ENCODE results near the gene PSG6.
"Not testable (repeated sequence)": the region's sequence is repeated elsewhere in the genome, so short reads cannot be mapped to it uniquely, and the experiment has no call there.

PSG6 gene

DNA sequence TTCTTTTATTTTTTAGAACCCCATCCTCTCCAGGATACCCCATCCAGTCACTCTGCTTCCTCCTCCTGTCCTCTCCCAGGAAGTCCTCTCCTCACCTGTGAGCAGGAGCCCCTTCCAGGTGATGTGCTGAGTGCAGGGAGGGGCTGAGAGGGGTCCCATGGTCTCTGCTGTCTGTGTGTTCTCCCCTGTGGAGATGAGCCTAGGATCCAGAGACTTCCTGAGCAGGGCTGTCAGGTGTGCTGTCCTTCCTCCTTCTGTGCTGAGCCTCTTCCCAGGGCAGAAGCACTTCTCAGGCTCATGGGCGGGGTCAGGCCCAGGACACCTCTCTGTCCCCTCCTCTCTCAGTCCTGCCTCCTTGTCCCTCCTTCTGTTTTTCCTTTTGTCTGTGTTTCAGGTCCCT is at the start of gene PSG6:
TSS of gene PSG6 (minus strand) at position 261 of the 400 bp plus-strand sequence. CDS start at position 159, 102 bp downstream.
- DNase-seq (ENCODE audit: low read depth in 2 of 2, low spot score in 1 of 2) = not testable (repeated sequence)

- DNase-seq (ENCODE audit: low read depth in 2 of 2, low spot score in 1 of 2) = no peak
These were observed 47.5 kb upstream of the PSG6 start for GRCh38 chr19:42965176-42965575.

GRCh38 chr19:42961119-42961518 is 43.4 kb upstream of the PSG6 start:
- DNase-seq (ENCODE audit: low read depth in 2 of 2, low spot score in 1 of 2) = no peak

- DNase-seq (ENCODE audit: low read depth in 2 of 2, low spot score in 1 of 2) = not testable (repeated sequence)
These were observed 34.4 kb upstream of the PSG6 start for GRCh38 chr19:42952126-42952525.

DNA sequence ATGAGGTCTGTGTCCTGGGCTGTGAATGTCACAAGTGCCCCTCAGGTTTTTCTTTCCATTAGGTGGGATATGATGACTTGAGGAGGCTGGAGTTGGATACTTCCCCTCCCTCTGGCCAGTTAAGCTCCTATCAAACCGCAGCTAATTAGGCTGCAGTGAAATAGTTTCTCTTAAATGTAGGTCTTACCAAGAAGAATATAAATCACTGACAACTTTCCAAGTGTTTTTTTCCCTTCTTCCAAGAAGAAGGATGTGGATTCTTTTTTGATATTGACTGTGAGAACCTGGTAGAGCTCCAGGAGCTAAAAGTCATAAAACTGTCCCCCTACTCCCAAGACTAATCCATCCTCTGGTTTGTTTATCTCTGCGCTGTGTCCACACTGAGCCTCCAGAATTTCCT is 33.8 kb upstream of the PSG6 start:
- not testable (repeated sequence) for DNase-seq (ENCODE audit: low read depth in 2 of 2, low spot score in 1 of 2)

- DNase-seq (ENCODE audit: low read depth in 2 of 2, low spot score in 1 of 2) = no peak
These were observed 24.6 kb upstream of the PSG6 start for GRCh38 chr19:42942187-42942789.

DNA sequence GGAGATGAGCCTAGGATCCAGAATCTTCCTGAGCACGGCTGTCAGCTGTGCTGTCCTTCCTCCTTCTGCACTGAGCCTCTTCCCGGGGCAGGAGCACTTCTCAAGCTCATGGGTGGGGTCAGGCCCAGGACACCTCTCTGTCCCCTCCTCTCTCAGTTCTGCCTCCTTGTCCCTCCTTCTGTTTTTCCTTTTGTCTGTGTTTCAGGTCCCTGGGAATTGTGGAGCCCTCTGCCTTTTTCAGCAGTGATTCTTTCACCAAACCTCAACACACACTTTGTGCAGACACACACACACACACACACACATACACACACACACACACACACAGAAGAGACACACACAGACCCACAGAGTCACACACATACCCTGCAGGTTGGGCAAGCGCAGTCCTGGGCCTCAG is 19.4 kb upstream of the PSG6 start, which contains the start of gene PSG7:
TSS of gene PSG7 (minus strand) at position 101 of the 400 bp plus-strand sequence. CDS start 131 bp downstream, outside the sequence.
- DNase-seq (ENCODE audit: low read depth in 2 of 2, low spot score in 1 of 2) = not testable (repeated sequence)

GRCh38 chr19:42934726-42935125 is 17.0 kb upstream of the PSG6 start:
- not testable (repeated sequence) for DNase-seq (ENCODE audit: low read depth in 2 of 2, low spot score in 1 of 2)

DNA sequence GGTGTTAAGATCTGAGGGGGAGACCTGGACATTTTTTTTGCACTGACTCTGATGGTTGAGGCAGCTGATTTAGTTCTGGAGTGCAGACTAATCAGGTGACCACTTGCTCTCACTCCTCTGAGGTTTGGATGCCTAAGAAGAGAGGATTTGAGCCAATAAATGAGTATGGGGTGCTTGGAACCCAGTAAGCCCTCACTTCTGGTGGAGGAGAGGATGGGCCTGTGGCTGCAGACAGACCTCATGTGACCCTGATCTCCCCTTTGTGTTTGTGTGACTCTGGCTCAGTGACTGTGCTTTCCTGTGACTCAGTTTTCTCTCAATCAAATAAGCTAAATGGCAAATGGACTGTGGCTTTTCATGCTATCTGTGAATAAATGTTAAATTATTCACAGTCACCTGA is 16.5 kb upstream of the PSG6 start:
- not testable (repeated sequence) for DNase-seq (ENCODE audit: low read depth in 2 of 2, low spot score in 1 of 2)

- DNase-seq (ENCODE audit: low read depth in 2 of 2, low spot score in 1 of 2) = not testable (repeated sequence)
These were observed 15.7 kb upstream of the PSG6 start for GRCh38 chr19:42933412-42933811.

- not testable (repeated sequence) for DNase-seq (ENCODE audit: low read depth in 2 of 2, low spot score in 1 of 2)
These were observed 14.9 kb upstream of the PSG6 start for GRCh38 chr19:42932485-42933101.

GRCh38 chr19:42930214-42930613 is 12.5 kb upstream of the PSG6 start:
- not testable (repeated sequence) for DNase-seq (ENCODE audit: low read depth in 2 of 2, low spot score in 1 of 2)

DNA sequence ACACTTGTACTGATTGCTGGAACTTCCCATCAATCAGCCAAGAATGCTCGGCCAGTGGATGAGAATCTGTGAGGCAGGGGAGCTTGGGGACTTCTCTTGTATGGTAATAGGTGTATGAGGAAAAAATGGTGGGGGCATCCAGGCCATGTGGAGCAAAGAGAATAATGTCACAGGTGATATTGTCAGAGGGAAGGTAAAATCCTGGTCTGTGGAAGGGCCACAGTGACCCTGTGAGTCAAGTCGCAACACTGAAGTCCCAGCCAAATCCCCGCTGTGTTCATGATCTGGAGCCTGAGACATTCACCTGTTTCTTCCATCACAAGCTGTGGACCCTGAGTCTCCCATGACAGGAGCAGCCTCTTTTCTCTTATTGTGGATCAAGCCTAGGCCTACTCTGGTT is 11.2 kb upstream of the PSG6 start:
- no peak for DNase-seq (ENCODE audit: low read depth in 2 of 2, low spot score in 1 of 2)

GRCh38 chr19:42926781-42927180 is 9.1 kb upstream of the PSG6 start:
- DNase-seq (ENCODE audit: low read depth in 2 of 2, low spot score in 1 of 2) = no peak

DNA sequence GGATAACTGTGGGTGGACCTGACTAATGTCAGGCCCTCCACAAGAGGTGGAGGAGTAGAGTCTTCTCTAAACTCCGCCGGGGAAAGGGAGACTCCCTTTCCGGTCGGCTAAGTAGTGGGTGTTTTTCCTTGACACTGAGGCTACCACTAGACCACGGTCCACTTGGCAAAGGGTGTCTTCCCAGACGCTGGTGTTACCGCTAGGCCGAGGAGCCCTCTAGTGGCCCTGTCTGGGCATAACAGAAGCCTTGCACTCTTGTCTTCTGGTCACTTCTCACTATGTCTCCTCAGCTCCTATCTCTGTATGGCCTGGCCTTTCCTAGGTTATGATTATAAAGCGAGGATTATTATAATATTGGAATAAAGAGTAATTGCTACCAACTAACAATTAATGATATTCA is 5.4 kb upstream of the PSG6 start:
- DNase-seq (ENCODE audit: low read depth in 2 of 2, low spot score in 1 of 2) = not testable (repeated sequence)

DNA sequence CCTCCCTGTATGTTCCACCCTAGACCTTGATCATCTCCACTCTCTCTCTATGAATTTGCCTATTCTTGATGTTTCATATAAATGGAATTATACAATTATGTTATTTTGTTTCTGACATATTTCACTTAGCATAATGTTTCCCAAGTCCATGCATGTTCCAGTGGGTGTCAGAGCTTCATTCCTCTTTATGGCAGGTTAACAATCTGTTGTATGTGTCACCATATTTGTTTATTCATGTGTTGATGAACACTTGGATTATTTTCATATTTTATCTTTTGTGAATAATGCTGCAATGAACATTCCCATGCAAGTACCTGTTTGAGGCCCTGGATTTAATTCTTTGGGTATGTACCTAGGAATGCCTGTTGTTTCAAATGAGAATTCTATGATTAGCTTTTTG is 3.3 kb upstream of the PSG6 start:
- DNase-seq (ENCODE audit: low read depth in 2 of 2, low spot score in 1 of 2) = not testable (repeated sequence)

- DNase-seq (ENCODE audit: low read depth in 2 of 2, low spot score in 1 of 2) = no peak
These were observed 2.0 kb upstream of the PSG6 start for GRCh38 chr19:42919757-42920079.

GRCh38 chr19:42919070-42919756 is 1.5 kb upstream of the PSG6 start:
- not testable (repeated sequence) for DNase-seq (ENCODE audit: low read depth in 2 of 2, low spot score in 1 of 2)

DNA sequence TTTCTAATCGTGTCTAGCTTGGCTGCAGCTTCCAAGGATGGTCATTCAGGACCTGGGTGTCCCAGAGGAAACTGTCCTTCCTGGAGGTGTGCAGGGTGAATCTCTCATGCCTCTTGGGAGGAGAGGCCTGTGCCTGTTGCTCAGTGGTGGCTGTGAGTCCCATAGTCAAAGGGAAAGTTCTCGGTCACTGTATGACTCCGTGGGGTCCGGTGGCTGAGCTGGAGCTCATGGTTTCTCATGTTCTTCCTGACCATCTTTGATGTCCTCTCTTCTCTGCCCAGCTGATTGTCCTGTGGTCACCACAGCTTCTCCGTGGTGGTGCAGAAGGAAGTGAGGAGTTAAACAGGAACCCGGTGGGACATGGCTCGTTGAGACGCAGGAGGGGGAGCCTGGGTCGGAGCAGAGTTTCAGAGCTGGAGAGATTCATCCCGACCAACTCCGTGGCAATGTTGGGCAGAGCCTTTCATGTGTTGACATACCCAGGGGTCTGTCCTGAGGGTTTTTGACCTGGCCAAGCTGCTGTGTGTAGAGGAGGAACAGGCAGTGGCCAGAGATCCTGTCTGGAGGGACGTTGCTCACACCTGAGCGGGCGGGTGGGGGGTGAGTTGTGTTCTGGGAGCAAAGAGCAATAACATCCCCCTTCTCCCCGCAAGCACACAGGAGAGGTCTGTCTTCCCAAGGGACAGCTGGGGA is 829 bp upstream of the PSG6 start:
- DNase-seq (ENCODE audit: low read depth in 2 of 2, low spot score in 1 of 2) = not testable (repeated sequence)

DNA sequence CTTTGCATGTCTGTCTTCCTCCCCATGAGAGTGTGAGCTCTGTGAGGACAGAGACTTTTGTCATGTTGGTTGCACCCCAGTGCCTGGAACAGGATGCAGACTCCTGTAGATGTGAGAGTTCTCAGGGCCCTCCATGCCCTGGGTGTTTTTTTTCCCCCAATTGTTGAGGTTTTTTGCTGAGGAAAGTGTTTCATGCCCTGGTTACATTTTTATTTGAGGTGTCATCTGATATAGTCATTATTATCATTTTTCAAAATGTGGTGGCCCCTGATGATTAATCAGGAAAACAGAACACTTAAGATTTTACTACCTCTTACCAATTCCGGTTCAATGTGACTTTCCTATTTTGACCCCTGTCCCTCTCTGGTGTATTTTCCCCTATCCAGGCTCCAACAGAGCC is 763 bp downstream of the PSG6 start:
- DNase-seq (ENCODE audit: low read depth in 2 of 2, low spot score in 1 of 2) = not testable (repeated sequence)

- DNase-seq (ENCODE audit: low read depth in 2 of 2, low spot score in 1 of 2) = not testable (repeated sequence)
These were observed 4.2 kb downstream of the PSG6 start for GRCh38 chr19:42913516-42913915.

GRCh38 chr19:42912941-42913340 is 4.8 kb downstream of the PSG6 start:
- not testable (repeated sequence) for DNase-seq (ENCODE audit: low read depth in 2 of 2, low spot score in 1 of 2)
